Stimulated activated CD8-positive, alpha-beta memory T cell treated with anti-CD3 and anti-CD28 coated beads, Interleukin-15, amount 100 ng/mL, for 1 hour (primary cell): ENCODE results near the gene DNAI4.
A peak's percentile ranks its signal among the peaks of the same experiment; 100 is the strongest.
"Not testable (repeated sequence)": the region's sequence is repeated elsewhere in the genome, so short reads cannot be mapped to it uniquely, and the experiment has no call there.

Experiments used
- DNase-seq: peaks from one replicate; pipeline ENCODE4 v3.0.0-alpha.2; 2020; ENCODE audit warnings: low read depth

Gene DNAI4

GRCh38 chr1:66833112-66833511 is 91.5 kb downstream of the DNAI4 start:
- no peak for DNase-seq

GRCh38 chr1:66831529-66832239 is 93.0 kb downstream of the DNAI4 start:
- DNase-seq = no peak

- DNase-seq = no peak
These were observed 99.9 kb downstream of the DNAI4 start for GRCh38 chr1:66824771-66825170.

GRCh38 chr1:66809736-66810326 is 114.8 kb downstream of the DNAI4 start:
- no peak for DNase-seq

- no peak for DNase-seq
These were observed 115.4 kb downstream of the DNAI4 start for GRCh38 chr1:66809245-66809644.

GRCh38 chr1:66795839-66796238 is 128.8 kb downstream of the DNAI4 start:
- not testable (repeated sequence) for DNase-seq

- DNase-seq = no peak
These were observed 132.7 kb downstream of the DNAI4 start for GRCh38 chr1:66791621-66792610.

GRCh38 chr1:66788231-66788939 is 136.3 kb downstream of the DNAI4 start:
- peak; percentile 4 for DNase-seq

- no peak for DNase-seq
These were observed 137.0 kb downstream of the DNAI4 start for GRCh38 chr1:66787641-66788040.

- DNase-seq = not testable (repeated sequence)
These were observed 138.9 kb downstream of the DNAI4 start for GRCh38 chr1:66785800-66786199.

- no peak for DNase-seq
These were observed 145.1 kb downstream of the DNAI4 start for GRCh38 chr1:66779475-66780078.

- DNase-seq = no peak
These were observed 145.7 kb downstream of the DNAI4 start for GRCh38 chr1:66778969-66779368.

- no peak for DNase-seq
These were observed 146.4 kb downstream of the DNAI4 start for GRCh38 chr1:66778266-66778665.

- no peak for DNase-seq
These were observed 146.8 kb downstream of the DNAI4 start for GRCh38 chr1:66777831-66778230.

GRCh38 chr1:66775646-66776045 is 149.0 kb downstream of the DNAI4 start:
- no peak for DNase-seq

- no peak for DNase-seq
These were observed 150.2 kb downstream of the DNAI4 start for GRCh38 chr1:66774438-66774837.

- no peak for DNase-seq
These were observed 151.4 kb downstream of the DNAI4 start for GRCh38 chr1:66773227-66773626.

- no peak for DNase-seq
These were observed 154.0 kb downstream of the DNAI4 start for GRCh38 chr1:66770694-66771093.

- no peak for DNase-seq
These were observed 154.4 kb downstream of the DNAI4 start for GRCh38 chr1:66770240-66770639.

GRCh38 chr1:66769512-66770229 is 155.0 kb downstream of the DNAI4 start:
- DNase-seq = no peak

GRCh38 chr1:66768965-66769364 is 155.7 kb downstream of the DNAI4 start:
- DNase-seq = no peak
